Measurements from ENCODE around the gene LPAR6. TPM values are rescaled to one million over a fixed set of nuclear protein-coding genes. Genes with fewer than 3 reads are reported as not detected.

Gene LPAR6
- total and polyA plus RNA-seq, 2 donors from 2014 or later = 29.3 to 45.1 TPM

GRCh38 chr13:48436661-48437288 lies 23.9 kb upstream of the LPAR6 start:
- no peaks in the 10 kb centered on the region for H3K9me3 ChIP-seq (ENCODE audit: control insufficient read depth in 2 of 3, insufficient read depth in 1 of 3, low read length in 3 of 3)
- no peak for TF ChIP-seq CTCF (IDR thresholded peaks at IDR 0.05; ENCODE audit: borderline replicate concordance, extremely low read depth, insufficient read depth)
- H3K27me3 ChIP-seq (ENCODE audit: control insufficient read depth, insufficient read depth, low read length) = no peaks in the 10 kb centered on the region
- peaks cover 5 to 7% (median 6%) of the 10 kb centered on the region in 3 donors for H3K4me1 ChIP-seq (ENCODE audit: control insufficient read depth in 2 of 3, insufficient read depth in 2 of 3, low read depth in 1 of 3, low read length in 3 of 3)
- no peaks in the 10 kb centered on the region for H3K36me3 ChIP-seq (ENCODE audit: control insufficient read depth in 2 of 3, insufficient read depth in 3 of 3, low read length in 3 of 3)
- H3K9ac ChIP-seq (ENCODE audit: low read length in 3 of 3) = no peak overlapping the region
- FAIRE-seq (no peak), DNase-seq (no peak)
- intact Hi-C loops (cut with DNase I) = no loop called here
- peak overlapping the region in 1 of 2 donors; percentile 37 for H3K27ac ChIP-seq (ENCODE audit: low read depth in 2 of 2, low read length in 2 of 2)
- peak overlapping the region in 1 of 3 donors; percentile 10 for H3K4me3 ChIP-seq (ENCODE audit: low read length in 3 of 3)

GRCh38 chr13:48434200-48434599 lies 21.3 kb upstream of the LPAR6 start:
- Histone ChIP-seq H3K36me3 (ENCODE audit: control insufficient read depth in 2 of 3, insufficient read depth in 3 of 3, low read length in 3 of 3) (no peaks in the 10 kb centered on the region), H3K9ac (ENCODE audit: low read length in 3 of 3) (no peak overlapping the region), H3K4me3 (ENCODE audit: low read length in 3 of 3) (no peak overlapping the region), H3K27ac (ENCODE audit: low read depth in 2 of 2, low read length in 2 of 2) (no peak overlapping the region), H3K4me1 (ENCODE audit: control insufficient read depth in 2 of 3, insufficient read depth in 2 of 3, low read depth in 1 of 3, low read length in 3 of 3) (peaks cover 5 to 10% (median 6%) of the 10 kb centered on the region in 3 donors), H3K27me3 (ENCODE audit: control insufficient read depth, insufficient read depth, low read length) (no peaks in the 10 kb centered on the region), H3K9me3 (ENCODE audit: control insufficient read depth in 2 of 3, insufficient read depth in 1 of 3, low read length in 3 of 3) (no peaks in the 10 kb centered on the region)
- FAIRE-seq (no peak), DNase-seq (no peak)
- TF ChIP-seq CTCF (IDR thresholded peaks at IDR 0.05; ENCODE audit: borderline replicate concordance, extremely low read depth, insufficient read depth) = no peak
- intact Hi-C loops (cut with DNase I) = no loop called here

- H3K36me3 ChIP-seq (ENCODE audit: control insufficient read depth in 2 of 3, insufficient read depth in 3 of 3, low read length in 3 of 3) = no peaks in the 10 kb centered on the region
- no peaks in the 10 kb centered on the region for H3K9me3 ChIP-seq (ENCODE audit: control insufficient read depth in 2 of 3, insufficient read depth in 1 of 3, low read length in 3 of 3)
- intact Hi-C loops (cut with DNase I) = no loop called here
- H3K27me3 ChIP-seq (ENCODE audit: control insufficient read depth, insufficient read depth, low read length) = no peaks in the 10 kb centered on the region
- peak overlapping the region; percentile 43 to 48 for H3K27ac ChIP-seq (ENCODE audit: low read depth in 2 of 2, low read length in 2 of 2)
- DNase-seq = peak in 2 of 5 donors; percentile 55 to 64
- no peak overlapping the region for H3K9ac ChIP-seq (ENCODE audit: low read length in 3 of 3)
- TF ChIP-seq CTCF (IDR thresholded peaks at IDR 0.05; ENCODE audit: borderline replicate concordance, extremely low read depth, insufficient read depth) = no peak
- FAIRE-seq = no peak
- H3K4me1 ChIP-seq (ENCODE audit: control insufficient read depth in 2 of 3, insufficient read depth in 2 of 3, low read depth in 1 of 3, low read length in 3 of 3) = peaks cover 3 to 6% (median 3%) of the 10 kb centered on the region in 3 donors
- peak overlapping the region in 2 of 3 donors; percentile 24 to 26 for H3K4me3 ChIP-seq (ENCODE audit: low read length in 3 of 3)
These were observed 19.2 kb upstream of the LPAR6 start for GRCh38 chr13:48431987-48432615.

Data from kidney (tissue), 14 donors.